Activated CD8-positive, alpha-beta memory T cell treated with anti-CD3 and anti-CD28 coated beads for 48 hours (primary cell): ENCODE data around the gene PLD4.

Source experiments
- DNase-seq, 3 experiments: peaks; one replicate each; pipeline ENCODE4 v3.0.0-alpha.2; 2020; ENCODE audit warnings: low read depth in 2 of 3, low spot score in 2 of 3

Gene PLD4

GRCh38 chr14:104953896-104954656 lies 29.4 kb downstream of the PLD4 start:
- DNase-seq: no peak

DNA sequence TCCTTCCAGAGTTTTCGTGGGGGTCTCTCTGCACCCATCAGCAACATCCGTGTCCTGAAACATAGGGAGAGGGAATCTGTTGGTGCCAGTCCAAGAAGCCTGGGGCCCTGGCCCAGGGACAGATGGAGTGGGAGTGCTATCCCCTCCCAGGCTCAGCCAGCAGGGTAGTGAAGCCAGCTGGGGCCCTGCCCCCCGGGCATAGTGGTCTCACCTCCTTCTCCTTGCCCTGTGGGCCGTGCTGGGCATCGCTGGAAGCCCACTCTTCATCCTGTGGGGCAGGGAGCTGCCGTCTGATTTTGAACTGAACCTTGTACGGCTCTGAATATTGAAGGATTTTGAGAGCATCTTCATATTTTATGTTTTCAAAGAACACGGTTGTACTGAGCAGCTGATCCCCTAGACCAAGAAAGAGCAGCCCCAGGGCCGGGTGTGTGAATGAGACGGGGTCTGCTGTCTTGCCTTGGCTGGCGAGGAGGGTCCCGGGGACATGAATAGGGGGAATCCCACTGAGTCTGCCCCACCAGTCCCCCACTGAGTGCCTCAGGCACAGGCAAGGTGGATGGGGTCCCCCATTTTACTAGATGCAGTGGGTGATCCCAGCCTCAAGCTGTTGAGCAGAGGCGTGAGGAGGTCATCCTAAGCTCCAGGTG lies 30.2 kb downstream of the PLD4 start:
- DNase-seq: no peak

DNA sequence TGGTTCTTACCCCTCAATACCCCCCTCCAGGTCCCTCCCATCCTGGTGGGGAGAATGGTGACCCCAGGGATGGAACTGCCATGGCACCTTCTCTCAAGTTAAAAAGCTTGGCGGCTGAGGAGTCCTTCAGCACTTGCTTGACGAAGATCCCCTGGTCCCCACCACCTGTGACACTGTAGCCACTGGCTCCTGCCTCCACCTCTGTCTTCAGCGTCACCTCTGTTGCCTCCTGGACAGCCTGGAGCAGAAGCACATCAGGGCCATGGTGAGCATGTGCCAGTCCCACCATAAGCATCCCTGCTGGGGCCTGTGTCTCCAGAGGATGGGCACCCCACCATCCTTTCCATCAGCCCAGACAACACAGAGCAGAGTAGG lies 30.7 kb downstream of the PLD4 start:
- DNase-seq: no peak

DNA sequence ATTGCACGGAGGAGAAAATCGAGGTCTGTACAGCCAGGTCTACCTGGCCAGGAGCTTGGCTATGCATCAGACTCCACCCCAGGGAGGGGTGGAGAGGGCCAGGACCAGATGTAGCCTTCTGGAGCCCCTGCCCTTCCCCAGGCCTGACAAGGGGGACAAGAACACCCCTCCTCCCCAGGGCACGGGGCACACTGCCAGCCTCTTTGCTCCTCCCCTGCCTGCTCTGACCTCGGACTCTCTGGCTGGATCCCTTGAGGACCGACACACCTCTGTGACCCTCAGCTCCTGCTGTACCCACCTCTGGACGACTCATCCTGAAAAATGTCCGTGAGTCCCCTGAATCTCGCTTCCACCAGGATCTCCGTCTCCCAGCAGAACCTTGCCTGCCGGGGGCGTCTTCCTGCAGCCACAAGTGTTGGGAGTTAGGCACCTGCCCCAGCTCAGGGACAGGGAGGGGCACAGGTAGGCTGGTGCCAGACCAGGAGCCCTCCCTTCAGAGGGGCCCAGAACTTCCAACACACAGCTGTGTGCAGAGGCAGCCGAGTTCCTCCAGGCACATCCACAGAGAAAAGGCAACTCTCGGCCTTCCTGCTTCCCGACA lies 31.7 kb downstream of the PLD4 start:
- no peak for DNase-seq

GRCh38 chr14:104957146-104958113 lies 32.8 kb downstream of the PLD4 start:
- DNase-seq: no peak

- DNase-seq: no peak
Observed at GRCh38 chr14:104964546-104964945, 39.9 kb downstream of the PLD4 start.

DNA sequence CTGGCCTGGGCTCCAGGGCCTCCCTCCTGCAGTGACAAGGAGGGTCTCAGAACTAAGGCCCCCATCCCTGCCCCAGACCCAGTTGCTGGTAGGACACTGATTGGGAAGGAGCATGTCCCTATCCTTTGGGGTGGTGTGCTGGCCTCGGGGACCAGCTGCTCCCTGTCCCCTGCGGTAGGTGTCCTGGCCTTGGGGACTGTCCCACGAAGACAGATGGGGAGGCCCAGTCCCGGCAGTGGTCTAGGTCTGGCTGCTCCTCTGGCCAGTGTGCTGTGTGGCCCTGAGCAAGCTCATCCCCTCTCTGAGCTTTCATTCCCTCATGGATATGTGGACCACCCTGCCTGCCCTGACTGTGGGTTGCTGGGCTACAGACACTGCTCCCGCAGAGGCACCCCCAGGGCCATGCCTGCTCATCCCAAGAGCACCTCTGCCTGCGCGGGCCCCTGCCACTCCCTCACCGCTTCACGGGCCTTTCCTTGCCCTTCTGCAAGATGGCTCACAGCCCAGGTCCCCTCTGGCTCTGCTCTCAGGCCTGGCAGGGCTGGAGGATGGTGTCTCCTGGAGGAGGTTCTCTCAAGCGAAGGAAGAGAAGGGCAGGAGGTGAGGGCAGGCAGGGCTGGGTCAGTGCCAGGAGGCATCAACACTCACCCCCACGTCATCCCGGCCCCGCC lies 41.0 kb downstream of the PLD4 start:
- DNase-seq: no peak

GRCh38 chr14:104966261-104966865 lies 41.7 kb downstream of the PLD4 start:
- DNase-seq: no peak

- DNase-seq: no peak
Observed at GRCh38 chr14:104966981-104967385, 42.3 kb downstream of the PLD4 start.

- no peak for DNase-seq
Observed at GRCh38 chr14:104967386-104968152, 42.9 kb downstream of the PLD4 start.

- DNase-seq: no peak
Observed at GRCh38 chr14:104968153-104968527, 43.5 kb downstream of the PLD4 start.

GRCh38 chr14:104968541-104969401 lies 44.1 kb downstream of the PLD4 start:
- DNase-seq: no peak

GRCh38 chr14:104969741-104970230 lies 45.1 kb downstream of the PLD4 start:
- no peak for DNase-seq

- no peak for DNase-seq
Observed at GRCh38 chr14:104970231-104971068, 45.8 kb downstream of the PLD4 start.

- no peak for DNase-seq
Observed at GRCh38 chr14:104971447-104972240, 47.0 kb downstream of the PLD4 start.

GRCh38 chr14:104972301-104973134 lies 47.8 kb downstream of the PLD4 start:
- no peak for DNase-seq
